GM20000 (cell line): ENCODE results near the gene ADD1.
A peak's percentile ranks its signal among the peaks of the same experiment; 100 is the strongest.

Experiments
- DNase-seq: peaks from one replicate; pipeline ENCODE4 v3.0.0; 2012; ENCODE audit warnings: low spot score
- CTCF ChIP-seq: IDR thresholded peaks from 2 replicates; pipeline ENCODE4 v1.5.1; 2012; ENCODE audit warnings: mild to moderate bottlenecking, control low read depth; ENCODE audit errors: extremely low read depth, missing control alignments

The ADD1 gene

GRCh38 chr4:2808001-2808400 lies 35.6 kb upstream of the ADD1 start:
- DNase-seq = no peak
- no peak for TF ChIP-seq CTCF

GRCh38 chr4:2809610-2810180 lies 33.9 kb upstream of the ADD1 start:
- no peak for TF ChIP-seq CTCF
- DNase-seq = no peak

- DNase-seq = no peak
- no peak for TF ChIP-seq CTCF
These were observed 33.3 kb upstream of the ADD1 start for GRCh38 chr4:2810388-2810787.

- no peak for TF ChIP-seq CTCF
- DNase-seq = peak; percentile 78
These were observed 31.6 kb upstream of the ADD1 start for GRCh38 chr4:2811830-2812611.

- DNase-seq = peak; percentile 48
- no peak for TF ChIP-seq CTCF
These were observed 30.9 kb upstream of the ADD1 start for GRCh38 chr4:2812612-2813354.

GRCh38 chr4:2813446-2814405 lies 29.9 kb upstream of the ADD1 start:
- no peak for DNase-seq
- TF ChIP-seq CTCF = no peak
